Hematopoietic multipotent progenitor cell treated with erythropoietin and hydrocortisone succinate and interleukin-3 and kit ligand, for 8 days (in vitro differentiated cells): ENCODE data around the gene STAT5B.
"Not testable (repeated sequence)": the region's sequence is repeated elsewhere in the genome, so short reads cannot be mapped to it uniquely, and the experiment has no call there.

Experiments used
- DNase-seq: peaks from one replicate; pipeline ENCODE4 v3.0.0-alpha.2; 2015

Gene STAT5B

DNA sequence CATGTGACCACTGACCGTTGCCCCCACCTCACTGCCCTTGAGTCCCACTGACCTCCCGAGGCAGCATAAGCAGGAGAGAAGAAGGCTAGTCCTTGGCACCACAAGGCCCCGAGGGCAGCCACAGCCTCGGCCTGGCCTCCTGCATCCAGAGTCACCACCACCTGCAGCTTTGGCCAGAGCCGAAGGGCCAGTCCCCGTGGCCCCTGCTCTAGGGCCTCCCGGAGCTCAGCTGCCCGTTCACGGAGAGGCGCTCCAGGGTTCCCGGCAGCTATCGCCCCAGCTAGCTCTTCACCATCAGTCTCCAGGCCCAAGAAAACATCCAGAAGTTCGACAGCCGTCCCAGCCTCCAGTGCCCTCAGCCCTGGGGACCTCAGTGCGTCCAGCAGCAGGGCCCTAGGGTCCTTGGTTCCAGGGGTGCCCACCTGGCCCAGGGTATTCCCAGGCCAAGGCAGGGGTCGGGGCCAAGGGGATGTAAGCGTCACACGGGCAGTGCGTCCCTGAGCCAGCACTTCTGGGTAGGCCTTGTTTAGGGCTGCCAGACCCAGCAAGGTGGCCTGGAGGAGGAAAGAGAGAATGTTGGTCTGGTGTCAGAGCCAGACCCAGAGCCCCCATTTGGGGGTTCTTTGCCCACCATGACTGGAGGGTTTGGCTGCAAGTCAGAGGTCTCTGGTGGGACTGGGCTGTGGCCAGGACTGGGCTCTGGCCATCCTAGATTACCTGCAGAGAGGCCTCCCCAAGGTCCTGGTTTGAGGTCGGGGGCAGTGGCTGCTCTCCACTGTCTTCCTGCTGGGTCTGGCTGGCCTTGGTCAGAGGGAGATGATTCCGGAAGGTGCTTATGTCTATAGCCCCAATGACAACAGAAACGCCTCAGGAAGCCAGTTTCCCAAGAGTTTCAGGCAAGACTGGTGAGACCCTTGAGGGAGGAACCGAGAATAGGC, 83.7 kb downstream of the STAT5B start:
- DNase-seq = no peak

DNA sequence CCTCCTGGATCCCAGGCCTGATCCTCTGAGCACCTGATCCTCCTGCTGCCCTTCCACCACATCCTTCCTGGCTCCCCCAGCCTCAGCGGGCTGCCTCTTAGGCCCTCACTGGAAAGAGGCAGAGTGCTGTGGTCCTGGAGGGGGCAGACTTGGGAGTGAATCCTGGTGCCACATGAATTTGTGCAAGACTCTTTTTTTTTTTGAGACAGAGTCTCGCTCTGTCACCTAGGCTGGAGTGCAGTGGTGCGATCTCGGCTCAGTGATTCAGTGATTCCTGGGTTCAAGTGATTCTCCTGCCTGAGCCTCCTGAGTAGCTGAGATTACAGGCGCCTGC, 84.9 kb downstream of the STAT5B start:
- DNase-seq = no peak

DNA sequence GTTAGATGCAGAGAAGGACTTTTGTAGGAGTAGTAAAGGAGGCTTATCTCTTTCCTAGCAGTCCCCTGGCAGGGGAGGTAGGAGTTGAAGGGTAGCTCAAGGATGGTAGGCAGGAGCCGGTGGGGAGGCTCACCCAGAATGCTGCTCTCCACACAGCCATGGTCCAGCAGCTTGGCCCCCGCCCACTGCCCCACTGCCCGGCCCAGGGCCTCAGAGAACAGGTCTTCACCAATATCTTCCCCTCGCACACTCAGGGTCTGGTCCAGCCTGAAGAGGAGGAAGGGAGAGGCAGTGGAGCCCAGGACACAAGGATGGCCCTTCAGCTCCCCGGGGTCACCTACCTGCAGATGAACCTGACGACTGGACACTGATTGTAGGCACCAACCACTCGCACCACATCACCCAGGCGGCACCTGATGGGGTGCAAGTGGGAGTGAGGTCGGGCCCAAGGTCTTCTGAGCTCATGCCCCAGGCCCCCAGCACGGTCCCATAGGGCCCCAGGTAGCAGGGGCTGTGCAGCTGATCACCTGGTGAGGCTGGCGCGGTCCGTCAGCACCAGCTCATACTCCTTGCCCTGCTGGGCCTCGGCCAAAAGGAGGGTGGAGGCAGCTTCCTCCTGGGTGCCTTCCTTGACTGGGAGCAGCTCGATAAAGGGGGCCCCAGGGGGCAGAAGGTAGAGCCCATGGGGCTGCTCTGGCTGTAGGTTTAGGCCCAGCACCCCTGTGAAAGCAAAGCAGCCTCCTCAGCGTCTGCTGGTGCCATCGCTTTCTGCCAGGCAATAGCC, 85.5 kb downstream of the STAT5B start:
- DNase-seq = no peak

GRCh38 chr17:42189651-42189965, 86.6 kb downstream of the STAT5B start:
- DNase-seq = no peak

DNA sequence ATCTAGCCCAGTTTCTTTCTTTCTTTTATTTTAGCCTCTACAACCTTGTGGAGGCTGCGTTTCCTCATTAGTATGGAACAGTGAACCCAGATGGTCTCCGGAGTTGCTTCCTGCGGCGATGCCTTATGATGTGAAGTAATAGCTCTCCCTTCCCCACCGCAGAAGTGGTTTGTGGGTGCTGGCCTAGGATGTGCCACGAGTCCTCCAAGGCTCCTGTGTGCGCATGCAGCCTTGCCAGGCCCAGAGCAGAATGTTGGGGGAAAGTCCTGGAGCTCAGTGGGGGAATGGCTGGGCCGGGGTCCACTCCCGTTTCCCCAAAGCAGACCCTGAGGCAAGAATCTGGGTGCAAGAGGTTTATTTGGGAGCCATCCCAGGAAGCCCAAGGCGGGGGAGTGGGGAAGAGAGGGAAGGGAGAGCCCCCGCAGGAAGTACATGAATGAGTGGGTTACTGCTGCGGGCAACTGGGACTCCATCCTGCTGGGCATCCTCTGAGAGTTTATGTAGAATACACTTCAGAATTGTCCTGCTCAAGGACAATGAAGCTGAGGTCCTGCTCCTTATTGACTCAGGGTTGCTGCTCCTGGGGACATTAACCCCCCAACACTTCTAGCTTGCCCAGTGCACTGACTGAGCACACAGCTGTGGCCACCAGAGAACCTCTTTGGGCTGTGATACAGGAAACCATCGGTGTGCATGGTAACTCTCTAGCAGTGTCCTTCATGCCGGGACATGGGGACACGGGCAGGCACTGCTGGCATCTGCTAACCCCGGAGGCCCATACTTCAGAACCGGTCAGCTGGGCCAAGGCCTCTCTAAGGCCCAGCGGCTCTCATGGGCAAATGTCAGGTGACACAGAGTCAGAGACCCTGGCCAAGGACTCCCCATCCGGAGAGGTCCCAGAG, 87.2 kb downstream of the STAT5B start:
- no peak for DNase-seq

DNA sequence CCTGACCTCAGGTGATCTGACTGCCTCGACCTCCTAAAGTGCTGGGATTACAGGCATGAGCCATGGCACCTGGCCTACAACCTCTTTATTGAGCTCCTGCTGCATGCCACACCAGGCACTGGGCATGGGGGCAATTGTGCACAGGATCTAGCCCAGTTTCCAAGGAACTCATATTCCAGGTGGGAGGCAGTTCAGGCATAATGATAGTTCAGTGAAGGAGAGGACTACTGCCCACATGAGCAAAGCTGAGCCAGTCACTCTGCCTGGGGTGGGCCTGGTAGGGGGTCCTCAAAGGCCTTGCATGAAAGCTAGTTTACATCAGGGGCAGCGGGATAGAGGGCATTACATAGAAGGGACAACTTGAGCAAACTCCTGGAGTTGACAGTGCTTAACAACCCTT, 88.4 kb downstream of the STAT5B start:
- DNase-seq = no peak

DNA sequence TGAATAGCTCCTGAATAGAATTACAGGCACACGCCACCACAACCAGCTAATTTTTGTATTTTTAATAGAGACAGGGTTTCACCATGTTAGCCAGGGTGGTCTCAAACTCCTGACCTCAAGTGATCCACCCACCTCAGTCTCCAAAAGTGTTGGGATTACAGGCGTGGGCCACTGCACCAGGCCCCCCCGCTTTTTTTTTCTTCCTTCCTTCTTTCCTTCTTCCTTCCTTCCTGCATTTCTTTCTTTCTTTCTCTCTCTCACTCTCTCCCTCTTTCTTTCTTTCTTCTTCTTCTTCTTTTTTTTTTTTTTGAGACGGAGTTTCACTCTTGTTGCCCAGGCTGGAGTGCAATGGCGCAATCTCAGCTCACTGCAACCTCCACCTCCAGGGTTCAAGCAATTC, 90.0 kb downstream of the STAT5B start:
- DNase-seq = not testable (repeated sequence)

DNA sequence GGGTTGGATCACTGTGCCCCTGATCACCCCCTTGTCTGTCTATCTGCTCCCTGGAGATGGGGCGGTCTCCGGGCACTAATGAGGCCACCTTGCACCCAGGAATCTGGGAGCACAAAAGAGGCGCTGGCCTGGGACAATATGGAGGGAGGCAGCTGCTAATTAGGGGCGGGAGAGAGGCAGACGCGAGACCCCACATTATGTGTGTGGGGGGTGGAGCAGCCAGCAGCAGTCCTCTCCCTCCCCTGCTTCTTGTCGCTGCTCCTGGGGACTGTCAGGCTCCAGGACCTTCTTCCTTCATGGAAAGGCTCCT, 90.6 kb downstream of the STAT5B start:
- DNase-seq = no peak

- DNase-seq = no peak
Observed at GRCh38 chr17:42184713-42185620, 91.2 kb downstream of the STAT5B start, which contains the start of gene HCRT. Gene HCRT (minus strand): TSS chr17:42185452. CDS start chr17:42185365, 87 bp downstream.

- peak; percentile 80 for DNase-seq
Observed at GRCh38 chr17:42183741-42184711, 92.2 kb downstream of the STAT5B start.

GRCh38 chr17:42182927-42183734, 93.1 kb downstream of the STAT5B start:
- DNase-seq = peak; percentile 34

DNA sequence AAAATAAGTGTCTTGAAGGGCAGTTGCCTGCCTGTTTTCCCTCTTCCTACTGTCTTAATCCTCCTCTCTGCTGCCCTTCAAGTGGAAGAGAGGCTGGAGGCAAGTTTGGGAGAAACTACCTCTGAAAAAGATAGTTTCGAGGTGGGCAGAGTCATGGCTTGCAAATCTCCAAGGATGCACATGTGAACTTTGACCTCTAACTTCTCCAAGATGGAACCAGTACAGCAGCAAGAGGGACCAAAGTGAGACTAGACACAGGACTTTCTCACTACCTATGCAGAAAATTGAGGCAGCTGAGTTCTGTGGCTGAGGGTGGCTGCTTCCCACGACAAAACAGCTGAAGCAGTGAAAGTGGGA, 94.4 kb downstream of the STAT5B start:
- no peak for DNase-seq

DNA sequence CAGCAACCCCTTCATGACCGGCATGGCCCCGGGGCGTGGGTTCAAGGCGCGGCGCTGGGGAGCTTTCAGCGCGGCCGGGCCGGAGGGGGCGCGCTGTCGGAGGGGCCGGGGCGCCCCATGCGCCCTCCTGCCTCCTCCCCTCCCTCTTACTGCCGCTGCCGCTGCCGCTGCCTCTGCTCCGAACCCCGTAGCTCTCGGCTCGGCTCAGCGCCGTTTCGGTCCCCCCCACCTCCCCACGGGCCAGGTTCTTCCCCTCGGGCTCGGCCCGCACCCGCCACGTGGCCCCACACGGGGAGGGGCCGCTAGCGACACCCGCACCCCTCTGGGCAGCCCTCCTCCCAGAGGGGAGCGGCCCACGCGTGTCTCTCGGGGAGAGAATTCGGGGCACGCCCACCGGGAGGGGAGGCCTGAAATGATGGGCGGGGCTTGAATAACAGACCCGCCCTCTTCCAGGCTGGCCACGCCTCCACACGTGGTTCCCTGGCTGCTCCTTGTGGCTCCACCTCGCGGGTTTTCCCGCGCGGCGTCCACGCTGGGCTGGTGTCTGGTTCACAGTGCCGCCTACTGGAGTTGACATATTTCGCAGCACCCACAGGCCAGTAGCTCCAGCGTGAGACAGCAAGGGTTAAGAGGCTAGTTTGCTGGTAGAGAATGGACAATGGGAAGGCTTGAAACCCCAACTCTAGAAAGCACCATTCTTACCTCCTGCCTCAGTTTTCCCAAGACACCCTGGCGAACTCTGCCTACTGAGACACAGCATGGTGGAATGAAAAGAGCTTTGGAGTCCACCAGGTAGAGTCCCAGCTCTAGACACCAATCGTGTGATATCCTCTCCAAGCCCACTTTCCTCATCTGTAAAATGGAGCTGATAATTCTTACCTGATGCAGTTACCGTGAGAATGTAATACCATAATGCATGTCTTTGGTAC, 95.0 kb downstream of the STAT5B start, which contains the start of gene KCNH4:
KCNH4 (minus strand) TSS at position 221 of the 929 bp plus-strand sequence; CDS start at position 24, 197 bp downstream.
- peak; percentile 90 for DNase-seq

DNA sequence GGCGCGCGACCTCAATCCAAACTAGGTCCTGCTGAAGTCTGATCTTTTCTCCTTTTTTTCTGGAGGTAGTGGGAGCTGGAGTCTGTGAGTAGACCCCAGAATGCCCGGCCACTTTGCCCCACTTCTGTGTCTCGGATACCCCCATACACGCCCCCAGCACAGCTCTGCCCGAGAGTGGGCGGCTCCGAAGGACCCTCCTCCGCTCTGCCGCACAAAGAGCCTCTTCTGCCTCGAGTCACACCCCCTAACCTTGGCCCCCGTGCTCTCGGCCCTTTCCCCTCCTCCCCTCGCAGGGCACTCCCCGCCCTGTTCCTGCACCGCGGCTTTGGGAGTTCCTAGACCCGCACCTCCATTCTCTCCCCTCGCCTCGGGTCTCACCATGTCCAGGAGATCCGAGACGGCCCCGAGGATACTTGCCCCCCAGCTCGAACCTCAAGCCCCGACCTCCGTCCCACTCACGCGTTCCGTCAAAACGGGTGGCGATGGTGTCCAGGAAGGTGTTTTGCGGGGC, 95.7 kb downstream of the STAT5B start:
- DNase-seq = no peak

- peak; percentile 48 for DNase-seq
Observed at GRCh38 chr17:42179911-42180410, 96.2 kb downstream of the STAT5B start.

- no peak for DNase-seq
Observed at GRCh38 chr17:42179335-42179734, 96.9 kb downstream of the STAT5B start.

- no peak for DNase-seq
Observed at GRCh38 chr17:42178817-42179216, 97.4 kb downstream of the STAT5B start.

DNA sequence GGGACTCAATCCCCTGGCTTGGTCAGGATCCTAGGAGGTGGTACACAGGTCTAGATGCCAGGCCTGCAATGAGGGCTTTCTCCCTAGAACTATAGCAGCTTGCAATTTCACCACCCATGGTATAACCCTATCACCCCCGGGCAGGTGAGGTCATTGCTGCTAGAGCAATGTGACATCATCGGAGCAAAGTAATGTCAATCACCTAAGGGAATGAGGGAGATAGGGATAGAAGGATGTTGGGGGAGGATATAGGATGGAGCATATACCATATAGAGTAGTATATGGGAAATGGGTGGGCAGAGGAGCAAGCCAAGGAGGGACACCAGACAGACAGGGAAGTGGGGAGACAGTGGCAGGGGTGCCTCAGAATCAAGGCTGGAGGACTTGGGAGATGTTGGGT, 98.5 kb downstream of the STAT5B start:
- DNase-seq = no peak
